ENCODE measurements around the gene PRR30. TPM values are rescaled to one million over a fixed set of nuclear protein-coding genes. Genes with fewer than 3 reads are reported as not detected.

The PRR30 gene
- total RNA-seq, 1 donor from 2014 or later = not detected

DNA sequence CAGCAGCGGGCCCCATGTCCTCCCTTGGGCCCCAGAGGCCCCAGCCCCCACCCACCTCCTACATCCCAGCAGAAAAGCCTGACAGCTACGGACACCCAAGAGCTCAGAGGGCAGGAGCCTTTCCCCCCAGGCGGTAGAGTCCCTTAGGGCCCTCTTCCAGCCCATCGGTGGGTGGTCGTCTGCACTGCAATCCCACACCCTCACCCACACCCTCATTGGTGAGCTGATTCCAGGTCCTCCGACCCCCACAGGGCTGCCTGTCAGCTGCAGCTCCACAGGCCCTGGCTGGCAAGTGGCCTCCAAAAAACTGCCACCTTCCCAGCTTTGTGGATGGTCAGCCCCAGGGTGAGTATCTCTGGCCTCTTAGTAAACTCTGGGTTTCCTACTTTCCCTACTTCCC is 20.1 kb upstream of the PRR30 start:
- intact Hi-C loops (cut with DNase I) = no loop called here
- ATAC-seq (ENCODE audit: poor library complexity) (no peak), DNase-seq (no peak)

DNA sequence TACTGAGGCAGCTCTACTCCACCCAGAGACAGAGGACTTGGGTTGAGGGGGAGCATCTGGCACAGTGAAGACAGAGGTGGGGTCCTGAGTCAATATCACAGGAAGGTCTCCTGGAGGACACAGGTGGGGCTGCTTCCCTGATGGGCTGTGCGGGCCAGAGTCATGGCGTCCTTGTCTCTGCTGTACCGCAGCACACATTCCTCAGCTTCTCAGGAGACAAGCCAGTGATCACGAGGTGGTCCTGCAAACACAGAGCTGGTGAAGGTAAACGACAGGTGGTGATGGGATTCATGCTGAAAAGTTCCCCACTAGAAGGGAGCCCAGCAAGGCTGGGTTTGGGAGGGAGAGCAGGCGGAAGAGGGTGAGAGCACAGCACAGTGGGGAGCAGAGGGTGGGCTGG is 19.3 kb upstream of the PRR30 start:
- intact Hi-C loops (cut with DNase I) = no loop called here
- ATAC-seq (ENCODE audit: poor library complexity) = no peak
- no peak for DNase-seq

GRCh38 chr2:27155069-27155520 is 15.9 kb upstream of the PRR30 start:
- intact Hi-C loops (cut with DNase I) = no loop called here
- DNase-seq (no peak), ATAC-seq (ENCODE audit: poor library complexity) (no peak)

- ATAC-seq (ENCODE audit: poor library complexity) = no peak
- no peak for DNase-seq
- intact Hi-C loops (cut with DNase I) = no loop called here
Measured at GRCh38 chr2:27154488-27154887, 15.3 kb upstream of the PRR30 start.

GRCh38 chr2:27152796-27153464 is 13.7 kb upstream of the PRR30 start:
- ATAC-seq (ENCODE audit: poor library complexity) (no peak), DNase-seq (no peak)
- intact Hi-C loops (cut with DNase I) = no loop called here

DNA sequence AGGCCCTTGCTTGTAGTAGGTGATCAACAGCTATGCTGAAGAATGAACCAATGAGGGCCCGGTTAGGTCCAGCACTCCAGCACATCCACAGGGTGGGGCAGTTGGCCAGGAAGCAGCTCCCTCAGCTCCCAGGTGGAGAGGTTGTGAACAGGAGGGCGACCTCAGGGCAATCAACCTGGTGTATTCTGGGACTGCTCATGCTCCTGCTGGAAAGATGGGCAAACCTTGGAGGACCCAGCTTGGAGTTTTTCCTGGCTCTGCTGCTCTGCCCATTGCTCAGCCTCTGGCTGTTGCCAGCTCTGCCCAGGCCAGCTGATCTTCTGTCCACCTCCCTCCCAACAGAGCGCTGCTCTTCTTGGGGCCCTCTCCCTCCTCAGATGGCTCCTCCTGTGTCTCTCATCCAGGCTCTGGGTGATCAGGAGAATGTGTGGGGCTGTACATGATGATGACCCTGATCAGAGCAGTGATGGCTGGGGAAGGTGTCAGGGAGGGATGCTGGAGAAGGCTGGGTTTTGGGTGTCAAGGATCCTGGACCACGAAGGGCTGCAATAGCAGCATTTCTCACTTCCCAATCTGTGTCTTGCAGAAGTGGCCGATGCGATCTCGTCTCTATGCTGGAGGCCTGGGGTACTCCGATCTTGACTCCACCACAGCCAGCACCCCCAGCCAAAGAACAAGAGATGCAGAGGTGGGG is 13.0 kb upstream of the PRR30 start:
- DNase-seq (no peak), ATAC-seq (ENCODE audit: poor library complexity) (no peak)
- intact Hi-C loops (cut with DNase I) = no loop called here

GRCh38 chr2:27150639-27151230 is 11.5 kb upstream of the PRR30 start:
- ATAC-seq (ENCODE audit: poor library complexity) (no peak), DNase-seq (no peak)
- intact Hi-C loops (cut with DNase I) = no loop called here

GRCh38 chr2:27149570-27150405 is 10.6 kb upstream of the PRR30 start:
- intact Hi-C loops (cut with DNase I) = no loop called here
- no peak for DNase-seq
- ATAC-seq (ENCODE audit: poor library complexity) = no peak

- no peak for ATAC-seq (ENCODE audit: poor library complexity)
- intact Hi-C loops (cut with DNase I) = no loop called here
- DNase-seq = no peak
Measured at GRCh38 chr2:27148801-27149439, 9.7 kb upstream of the PRR30 start, which contains the start of gene TCF23. Gene TCF23, plus strand, starts transcription at chr2:27149004. Its CDS starts 130 bp downstream, at chr2:27149134.

DNA sequence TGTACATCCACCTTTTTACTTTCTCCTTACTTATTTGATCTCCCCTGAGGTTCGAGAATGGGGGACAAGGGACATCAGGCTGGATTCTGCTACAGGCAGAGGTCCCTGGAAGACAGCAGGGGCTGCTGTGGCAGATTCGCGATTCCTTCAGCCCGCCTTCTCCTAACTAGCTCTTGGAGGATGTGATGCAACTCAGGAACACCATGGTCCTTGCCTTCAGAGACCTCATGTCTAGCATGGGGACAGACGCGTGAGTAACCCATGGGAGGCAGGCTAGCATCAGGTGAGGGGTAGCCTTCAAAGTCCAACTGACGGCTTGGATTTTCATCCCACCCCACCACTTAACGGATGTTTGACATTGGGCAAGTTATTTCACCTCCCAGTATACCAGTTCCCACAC is 8.7 kb upstream of the PRR30 start:
- intact Hi-C loops (cut with DNase I) = no loop called here
- no peak for DNase-seq
- ATAC-seq (ENCODE audit: poor library complexity) = no peak

DNA sequence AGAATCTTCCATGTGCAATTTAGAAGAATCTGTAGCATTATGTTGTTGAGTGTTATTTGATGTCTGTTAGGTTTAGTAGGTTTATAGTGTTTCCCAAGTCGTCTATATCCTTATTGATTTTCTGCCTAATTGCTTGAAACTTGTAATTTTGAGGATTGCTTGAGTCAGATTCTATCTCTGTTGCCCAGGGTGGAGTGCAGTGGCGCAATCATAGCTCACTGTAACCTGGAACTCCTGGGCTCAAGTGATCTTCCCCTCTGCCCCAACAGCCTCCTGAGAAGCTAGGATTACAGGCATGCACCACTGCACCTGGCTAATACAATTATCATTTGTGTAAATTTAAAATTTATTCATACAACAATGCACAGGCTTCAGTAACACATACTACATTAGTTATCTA is 6.5 kb upstream of the PRR30 start:
- ATAC-seq (ENCODE audit: poor library complexity) (no peak), DNase-seq (no peak)
- intact Hi-C loops (cut with DNase I) = no loop called here

DNA sequence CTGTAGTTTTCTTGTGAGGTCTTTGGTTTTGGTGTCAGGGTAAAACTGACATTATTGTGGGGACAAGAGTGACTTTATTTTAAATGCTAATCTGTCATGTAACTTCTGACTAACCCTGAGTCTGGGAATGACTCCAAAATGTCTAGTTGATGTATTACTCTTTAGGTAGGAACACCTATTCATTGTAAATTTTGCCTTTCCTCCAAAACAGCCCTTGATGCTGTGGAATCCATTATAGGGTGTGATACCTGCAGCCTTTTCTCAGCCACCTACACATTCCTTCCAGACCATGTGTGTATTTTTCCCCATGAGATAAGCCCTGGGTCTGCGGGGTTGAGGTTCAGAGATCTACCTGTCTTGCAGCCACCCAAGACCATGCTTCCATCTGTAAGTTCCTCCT is 4.1 kb upstream of the PRR30 start:
- DNase-seq (no peak), ATAC-seq (ENCODE audit: poor library complexity) (no peak)
- intact Hi-C loops (cut with DNase I) = no loop called here

- intact Hi-C loops (cut with DNase I) = no loop called here
- ATAC-seq (ENCODE audit: poor library complexity) (no peak), DNase-seq (no peak)
Measured at GRCh38 chr2:27138111-27138510, 1.1 kb downstream of the PRR30 start.

GRCh38 chr2:27137322-27137935 is 1.8 kb downstream of the PRR30 start:
- intact Hi-C loops (cut with DNase I) = no loop called here
- DNase-seq (no peak), ATAC-seq (ENCODE audit: poor library complexity) (no peak)

GRCh38 chr2:27136751-27137150 is 2.5 kb downstream of the PRR30 start:
- DNase-seq (no peak), ATAC-seq (ENCODE audit: poor library complexity) (no peak)
- intact Hi-C loops (cut with DNase I) = no loop called here

DNA sequence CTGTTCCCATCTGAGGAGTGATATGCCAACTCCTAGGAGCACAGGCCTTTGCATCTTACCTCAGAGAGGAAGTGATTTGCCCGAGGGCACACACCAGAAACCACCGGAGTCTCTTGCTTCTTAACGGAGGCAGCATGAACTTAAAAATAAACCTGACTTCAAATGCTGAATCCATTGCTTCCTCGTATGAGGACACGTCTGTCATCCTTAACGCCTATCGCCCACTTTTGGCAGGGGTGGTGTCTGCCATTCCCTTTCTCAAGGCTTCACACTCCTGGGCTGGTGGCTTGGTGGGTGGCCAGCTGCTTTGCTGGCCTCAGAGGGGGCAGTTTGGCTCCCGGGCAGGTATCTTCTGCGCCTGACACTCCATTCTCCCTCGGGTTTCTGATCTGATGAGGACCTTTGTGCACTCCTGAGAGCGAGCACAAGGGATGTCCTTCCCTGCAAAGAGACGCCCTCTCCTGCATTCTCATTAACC is 3.7 kb downstream of the PRR30 start:
- ATAC-seq (ENCODE audit: poor library complexity) = no peak

GRCh38 chr2:27134781-27135477 is 4.3 kb downstream of the PRR30 start:
- intact Hi-C loops (cut with DNase I) = no loop called here
- DNase-seq (no peak), ATAC-seq (ENCODE audit: poor library complexity) (no peak)

More for the DNA sequence above, 3.7 kb downstream of the PRR30 start:
- DNase-seq = no peak
- intact Hi-C loops (cut with DNase I) = no loop called here

Data from Right ventricle myocardium superior (tissue), 1 donor.